ENCODE measurements around the gene CTBS.
"Not testable (repeated sequence)": the region's sequence is repeated elsewhere in the genome, so short reads cannot be mapped to it uniquely, and the experiment has no call there.

CTBS gene

DNA sequence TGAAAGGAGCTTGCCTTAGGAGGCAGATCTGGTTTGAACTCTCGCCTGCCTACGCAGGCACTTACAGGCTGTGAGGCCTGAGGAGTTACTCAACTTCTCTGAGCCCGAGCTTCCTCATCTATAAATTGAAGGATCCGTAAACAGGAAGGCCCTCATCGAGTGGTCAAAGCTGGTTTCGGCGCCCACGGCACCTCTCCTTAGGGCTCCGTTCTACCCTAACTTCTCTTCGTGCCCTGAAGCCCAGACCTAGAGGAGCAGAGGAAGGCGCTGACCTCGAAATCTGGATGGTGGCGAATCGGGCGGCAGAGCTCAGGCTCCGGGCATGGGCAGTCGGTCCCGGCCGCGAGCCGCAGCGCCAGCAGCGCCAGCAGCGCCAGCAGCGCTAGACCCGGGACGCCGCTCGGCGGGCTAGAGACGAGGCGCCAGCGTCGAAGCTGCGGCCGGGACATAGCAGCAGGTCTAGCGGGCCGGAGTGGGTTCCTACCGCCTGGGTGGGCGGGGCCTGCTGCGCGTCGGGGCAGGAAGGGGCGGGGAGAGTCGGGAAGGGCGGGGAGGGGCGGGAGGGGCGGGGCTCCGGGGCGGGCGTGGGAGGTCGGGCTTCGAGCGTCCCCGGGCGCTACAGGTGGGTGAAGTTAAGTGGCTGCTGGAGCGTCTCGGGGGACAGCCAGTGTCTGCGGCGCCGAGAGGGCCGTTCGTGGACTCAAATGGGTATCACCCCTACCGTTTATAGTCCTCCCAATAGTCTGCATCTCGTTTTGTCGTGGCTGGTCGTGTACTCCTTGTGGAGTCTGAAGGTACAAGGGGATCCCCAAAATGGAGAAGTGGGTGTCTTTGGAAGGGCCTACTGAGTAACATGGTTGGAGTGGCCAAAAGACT lies at the start of gene CTBS:
Gene CTBS (minus strand): TSS at position 474 of the 876 bp plus-strand sequence. CDS start 25 bp downstream, at position 449.
- DNase-seq (ENCODE audit: low read depth) = peak; percentile 78

GRCh38 chr1:84621553-84621952 lies 47.3 kb upstream of the CTBS start:
- no peak for DNase-seq (ENCODE audit: low read depth)

DNA sequence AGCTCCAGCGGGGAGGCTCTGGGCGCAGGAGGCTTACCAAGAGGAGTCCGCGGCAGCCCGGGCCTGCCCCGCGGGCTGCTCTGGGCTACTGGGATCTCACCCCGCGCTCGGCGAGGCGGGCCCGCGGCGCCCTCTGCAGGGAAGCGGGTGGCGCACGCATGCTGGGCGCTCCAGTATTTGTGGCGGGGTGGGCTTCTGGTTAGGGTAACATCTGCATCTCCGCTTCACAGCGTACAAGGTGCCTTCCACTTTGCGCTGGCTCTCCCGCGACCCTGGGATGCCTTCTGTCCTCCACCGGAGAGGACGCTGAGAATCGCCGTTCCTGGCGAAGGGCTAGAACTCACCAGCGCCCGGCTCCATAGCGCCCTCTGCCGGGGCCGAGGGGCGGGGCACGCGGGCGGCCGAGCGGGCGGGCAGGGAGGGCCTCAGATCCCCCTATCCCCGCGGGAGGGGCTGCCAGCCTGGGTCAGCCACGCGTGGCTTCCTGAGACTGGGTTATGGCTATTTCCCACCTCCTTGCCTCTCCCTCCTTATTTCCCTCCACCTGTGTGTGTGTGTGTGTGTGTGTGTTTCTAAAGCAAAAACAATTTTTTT lies 46.6 kb upstream of the CTBS start:
- peak; percentile 55 for DNase-seq (ENCODE audit: low read depth)

GRCh38 chr1:84619383-84620102 lies 45.3 kb upstream of the CTBS start:
- peak; percentile 43 for DNase-seq (ENCODE audit: low read depth)

GRCh38 chr1:84617349-84617748 lies 43.1 kb upstream of the CTBS start:
- no peak for DNase-seq (ENCODE audit: low read depth)

DNA sequence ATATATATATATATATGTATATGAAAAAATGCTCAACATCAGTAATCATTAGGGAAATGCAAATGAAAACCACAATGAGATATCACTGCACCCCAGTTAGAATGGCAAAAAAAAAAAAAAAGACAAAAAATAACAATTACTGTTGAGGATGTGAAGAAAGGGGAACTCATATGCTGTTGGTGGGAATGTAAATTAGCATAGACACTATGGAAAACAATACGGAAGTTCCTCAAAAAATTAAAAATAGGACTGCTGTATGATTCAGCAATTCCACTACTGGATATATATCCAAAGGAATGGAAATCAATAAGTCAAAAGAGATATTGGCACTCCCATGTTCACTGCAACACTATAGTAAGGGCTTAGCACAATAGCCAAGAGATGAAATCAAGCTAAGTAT lies 41.5 kb upstream of the CTBS start:
- DNase-seq (ENCODE audit: low read depth) = no peak

GRCh38 chr1:84613887-84614286 lies 39.6 kb upstream of the CTBS start:
- no peak for DNase-seq (ENCODE audit: low read depth)

GRCh38 chr1:84613026-84613425 lies 38.8 kb upstream of the CTBS start:
- DNase-seq (ENCODE audit: low read depth) = no peak

DNA sequence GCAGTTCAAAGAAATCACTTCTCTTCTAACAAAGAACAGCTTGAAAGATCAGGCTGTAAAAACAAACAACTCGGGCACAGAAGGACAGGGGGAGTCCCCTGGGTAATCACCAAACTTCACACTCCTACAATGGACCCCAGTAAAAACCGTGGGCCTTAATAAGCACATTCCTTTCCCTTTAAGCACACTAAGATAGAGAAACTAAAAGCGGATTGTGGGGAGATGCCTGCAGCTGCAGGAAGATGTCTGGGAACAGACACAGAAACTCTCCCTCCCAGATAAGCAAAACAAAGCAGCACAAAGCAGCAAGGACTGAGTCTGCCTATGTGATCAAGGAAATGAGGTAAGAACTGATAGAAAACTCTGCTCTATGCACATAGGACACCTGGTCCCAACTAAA lies 37.6 kb upstream of the CTBS start:
- peak; percentile 37 for DNase-seq (ENCODE audit: low read depth)

DNA sequence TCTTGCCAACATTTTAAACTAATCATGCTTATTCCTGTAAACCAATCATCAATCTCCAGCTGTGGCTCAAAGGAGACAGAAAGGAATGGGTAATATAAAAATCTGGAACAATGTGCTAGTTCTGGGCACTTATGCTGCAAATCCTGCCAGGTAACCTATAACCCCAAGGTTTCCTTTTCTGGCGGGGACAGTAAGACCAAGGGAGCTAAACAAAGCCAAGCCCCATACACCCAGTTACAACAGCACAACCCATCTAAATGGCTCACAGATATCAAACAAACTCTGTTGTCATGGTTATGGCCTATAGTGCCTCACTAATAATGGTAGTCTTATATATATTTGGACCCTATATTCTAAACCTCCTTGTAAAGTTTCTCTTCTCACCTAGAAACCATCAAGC lies 36.9 kb upstream of the CTBS start:
- DNase-seq (ENCODE audit: low read depth) = no peak

GRCh38 chr1:84606977-84607376 lies 32.7 kb upstream of the CTBS start:
- no peak for DNase-seq (ENCODE audit: low read depth)

GRCh38 chr1:84605157-84605556 lies 30.9 kb upstream of the CTBS start:
- DNase-seq (ENCODE audit: low read depth) = no peak

DNA sequence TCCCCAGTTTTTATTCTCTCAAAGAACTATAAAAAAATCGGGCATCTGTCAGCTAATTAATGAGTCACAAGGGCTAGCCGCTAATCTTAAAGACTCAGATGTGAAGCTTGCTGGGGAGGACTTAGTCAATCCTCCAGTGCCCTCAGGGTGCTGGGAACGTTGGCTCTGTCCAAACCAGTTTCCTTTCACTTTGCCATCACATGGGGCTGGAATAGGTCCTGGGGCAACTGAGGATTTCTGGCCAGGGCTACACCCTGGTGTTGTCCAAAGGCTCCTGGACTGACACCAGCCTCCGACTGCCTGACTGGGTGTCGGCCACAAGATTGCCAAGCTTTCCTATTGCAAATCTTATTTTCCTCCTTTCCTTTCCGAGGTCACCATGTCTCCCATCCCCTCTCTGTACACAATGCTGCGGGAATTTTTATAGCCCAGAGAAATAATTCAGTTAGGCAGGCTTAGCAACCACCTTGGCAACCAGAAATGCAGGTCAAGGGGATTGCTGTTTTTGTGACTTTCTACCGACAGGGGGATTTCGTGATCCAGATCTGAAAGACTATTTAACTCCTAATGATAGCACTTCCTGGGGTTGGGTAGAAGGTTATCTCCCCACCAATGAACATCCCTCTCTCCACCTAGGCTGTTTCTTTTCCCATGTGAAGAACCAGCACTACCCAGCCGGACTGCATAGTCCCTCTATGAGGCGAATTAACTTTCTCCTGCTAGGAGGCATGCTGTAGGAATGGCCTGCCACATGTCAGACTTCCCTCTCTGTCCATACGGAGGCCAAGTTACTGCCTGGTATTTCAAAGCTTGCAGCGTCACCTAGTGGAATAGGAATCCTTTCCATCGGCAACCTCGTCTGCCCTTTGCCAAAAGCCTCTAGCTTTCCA lies 29.9 kb upstream of the CTBS start:
- peak; percentile 73 for DNase-seq (ENCODE audit: low read depth)

GRCh38 chr1:84603223-84603622 lies 29.0 kb upstream of the CTBS start:
- no peak for DNase-seq (ENCODE audit: low read depth)

- no peak for DNase-seq (ENCODE audit: low read depth)
Measured at GRCh38 chr1:84600796-84601195, 26.6 kb upstream of the CTBS start.

DNA sequence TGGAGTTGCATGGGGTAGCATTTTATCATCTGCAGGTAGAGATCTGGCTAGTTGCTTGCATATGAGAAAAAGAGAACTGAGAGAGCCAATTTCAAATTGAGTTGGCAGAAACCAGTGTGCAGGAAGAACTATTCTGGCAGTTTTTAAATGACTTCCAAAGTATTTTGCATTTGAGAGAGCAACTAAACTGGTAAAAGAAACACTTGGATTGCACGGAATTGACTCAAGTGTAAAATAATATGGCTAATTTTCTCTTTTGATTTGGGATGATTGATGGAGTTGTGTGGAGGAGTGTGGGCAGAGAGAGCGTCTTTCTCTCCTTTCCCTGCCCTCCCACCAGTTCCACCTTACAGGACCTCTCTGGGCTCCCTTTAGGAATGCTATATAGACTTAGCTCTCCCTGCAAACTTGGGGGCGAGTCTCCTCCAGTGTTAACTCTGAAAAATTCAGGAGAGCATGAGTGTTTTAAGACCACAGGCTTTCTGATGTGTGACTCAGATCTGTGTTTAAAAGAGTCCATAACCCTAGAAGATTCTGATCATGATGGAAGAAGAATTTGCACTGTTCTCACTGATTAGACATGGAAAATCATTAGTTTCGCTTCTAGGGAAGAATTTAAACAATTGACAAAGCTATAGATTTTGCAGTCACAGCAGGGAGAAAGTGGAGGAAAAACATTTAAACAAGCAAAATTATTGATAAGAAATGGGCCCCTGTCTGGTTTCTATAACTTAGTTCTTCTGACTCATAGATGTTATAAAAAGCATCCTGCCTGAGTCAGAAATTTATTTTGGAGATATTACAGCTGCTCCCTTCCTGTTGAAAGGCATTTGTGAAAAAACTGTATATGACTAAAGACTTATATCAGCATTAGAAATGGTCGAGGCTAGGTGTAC lies 24.9 kb upstream of the CTBS start:
- peak; percentile 40 for DNase-seq (ENCODE audit: low read depth)

DNA sequence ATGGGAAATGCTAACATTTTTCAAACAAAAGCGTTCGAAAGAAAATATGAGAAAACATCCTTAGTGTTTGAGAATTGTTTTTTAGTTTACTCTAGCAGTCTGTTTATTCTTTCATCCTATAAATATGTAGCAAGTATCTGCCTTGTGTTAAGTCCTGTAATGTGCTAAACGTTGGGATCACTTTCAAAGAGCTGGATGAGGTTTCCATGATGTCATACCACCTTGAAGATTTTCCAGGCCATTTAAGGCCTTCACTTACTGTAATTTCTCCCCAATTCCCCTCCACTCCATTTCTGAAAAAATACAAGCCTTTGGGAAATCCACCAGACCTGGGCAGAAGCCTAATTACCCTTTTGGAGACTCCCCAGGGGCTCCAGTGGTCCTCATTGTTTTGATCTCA lies 24.2 kb upstream of the CTBS start:
- DNase-seq (ENCODE audit: low read depth) = no peak

DNA sequence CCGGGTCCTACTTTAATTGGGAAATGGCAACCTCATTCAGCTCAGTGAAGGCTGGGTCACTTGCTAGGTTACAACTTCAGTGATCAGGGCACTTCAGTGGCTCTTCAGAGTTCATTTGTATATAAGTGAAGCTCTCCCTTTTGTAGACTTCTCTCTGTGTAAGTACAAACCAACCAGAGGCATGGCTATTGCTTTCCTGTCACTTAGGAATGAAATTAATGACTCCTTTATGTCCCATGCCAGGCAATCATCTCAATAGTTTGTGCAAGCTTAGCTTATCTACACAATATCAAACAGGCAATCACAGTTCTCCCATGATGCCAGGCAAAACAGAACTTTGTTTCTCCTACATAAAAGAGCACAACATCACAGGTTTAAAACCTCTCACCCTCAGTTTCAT lies 22.8 kb upstream of the CTBS start:
- no peak for DNase-seq (ENCODE audit: low read depth)

DNA sequence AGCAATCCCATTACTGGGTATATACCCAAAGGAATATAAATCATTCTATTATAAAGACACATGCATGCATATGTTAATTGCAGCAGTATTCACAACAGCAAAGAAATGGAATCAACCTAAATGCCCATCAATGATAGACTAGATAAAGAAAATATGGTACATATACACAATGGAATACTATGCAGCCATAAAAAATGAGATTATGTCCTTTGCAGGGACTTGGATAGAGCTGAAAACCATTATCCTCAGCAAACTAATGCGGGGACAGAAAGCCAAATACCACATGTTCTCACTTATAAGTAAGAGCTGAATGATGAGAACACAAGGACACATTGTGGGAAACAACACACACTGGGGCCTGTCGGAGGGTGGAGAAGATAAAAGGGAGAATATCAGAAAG lies 20.7 kb upstream of the CTBS start:
- DNase-seq (ENCODE audit: low read depth) = not testable (repeated sequence)

GRCh38 chr1:84587099-84587498 lies 12.9 kb upstream of the CTBS start:
- no peak for DNase-seq (ENCODE audit: low read depth)

DNA sequence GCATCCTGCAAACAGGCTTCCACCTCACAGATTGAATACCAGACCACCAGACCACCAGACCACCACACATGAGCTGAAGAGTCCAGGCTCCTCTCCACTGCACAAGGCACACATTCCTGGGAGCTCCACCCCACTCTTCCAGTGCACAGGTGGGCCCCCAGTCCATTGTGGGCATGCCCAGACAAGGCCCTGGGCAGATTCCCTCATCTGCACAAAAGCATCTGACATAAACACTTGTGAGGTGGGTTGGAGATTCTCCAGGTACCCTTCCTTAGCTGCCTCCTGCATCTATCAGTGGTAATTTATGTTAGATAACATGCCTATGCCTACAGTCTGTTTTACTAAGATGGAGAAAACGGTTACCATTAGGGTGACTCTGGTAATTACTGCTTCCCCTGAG lies 11.6 kb upstream of the CTBS start:
- no peak for DNase-seq (ENCODE audit: low read depth)
